ENCODE data around the gene FHIT.
"Not testable (repeated sequence)": the region's sequence is repeated elsewhere in the genome, so short reads cannot be mapped to it uniquely, and the experiment has no call there.

Gene FHIT

DNA sequence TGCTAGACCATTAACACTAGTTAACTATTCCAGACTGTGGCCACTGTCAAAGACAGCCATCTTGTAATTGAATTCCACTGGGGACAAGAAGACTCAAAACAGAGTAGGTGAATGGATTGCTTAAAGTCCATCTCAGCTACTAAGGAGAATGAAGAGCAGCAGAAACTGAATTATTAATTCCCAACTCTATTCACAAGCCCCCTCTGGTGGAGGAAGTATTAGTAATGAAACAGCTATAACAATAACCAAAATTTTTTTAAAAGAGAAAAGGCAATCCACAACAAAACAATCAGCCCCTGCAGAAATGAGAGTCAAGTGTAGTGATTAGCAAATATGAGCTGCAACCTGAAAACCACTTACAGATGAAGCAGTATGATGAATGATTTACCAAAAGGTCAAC lies 302.8 kb downstream of the FHIT start:
- no peak for DNase-seq (ENCODE audit: low read depth in 3 of 3, low spot score in 1 of 3)

DNA sequence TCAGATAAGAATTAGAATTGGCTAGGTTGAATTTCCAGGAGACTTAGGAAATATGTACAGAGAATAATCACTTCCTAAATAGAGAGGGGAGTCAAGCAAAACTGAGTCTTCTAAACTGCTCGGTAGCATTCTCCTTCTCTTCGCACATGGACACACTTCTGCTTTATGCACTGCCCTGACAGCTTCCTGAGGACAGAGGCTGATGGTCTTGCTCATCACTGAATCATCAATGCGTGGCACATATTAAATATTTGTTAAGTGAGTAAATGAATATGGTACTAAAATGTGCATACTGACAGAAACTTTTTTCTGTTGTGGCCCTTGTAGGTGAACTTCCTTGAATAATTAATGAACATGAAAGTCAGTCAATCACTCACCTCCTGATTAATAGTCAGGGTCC lies 315.5 kb downstream of the FHIT start:
- no peak for DNase-seq (ENCODE audit: low read depth in 3 of 3, low spot score in 1 of 3)

DNA sequence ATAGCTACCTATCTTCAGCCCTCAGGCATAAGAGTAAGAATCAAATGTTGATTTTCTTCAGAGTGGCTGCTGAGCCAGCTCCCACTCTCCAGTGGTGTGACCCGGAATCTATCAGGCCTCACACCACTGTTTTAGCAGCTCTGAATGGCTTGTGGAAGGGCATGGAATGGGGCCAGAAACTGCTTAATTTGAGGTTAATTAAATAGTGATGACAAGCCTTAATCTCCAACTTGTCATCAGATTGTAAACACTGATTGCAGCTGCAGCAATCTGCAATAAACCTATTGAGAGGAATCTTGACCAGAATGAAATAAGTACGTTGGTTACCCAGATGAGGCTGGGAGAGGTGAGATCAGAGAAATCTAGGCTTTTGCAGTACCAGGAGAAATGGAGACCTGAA lies 317.4 kb downstream of the FHIT start:
- no peak for DNase-seq (ENCODE audit: low read depth in 3 of 3, low spot score in 1 of 3)

DNA sequence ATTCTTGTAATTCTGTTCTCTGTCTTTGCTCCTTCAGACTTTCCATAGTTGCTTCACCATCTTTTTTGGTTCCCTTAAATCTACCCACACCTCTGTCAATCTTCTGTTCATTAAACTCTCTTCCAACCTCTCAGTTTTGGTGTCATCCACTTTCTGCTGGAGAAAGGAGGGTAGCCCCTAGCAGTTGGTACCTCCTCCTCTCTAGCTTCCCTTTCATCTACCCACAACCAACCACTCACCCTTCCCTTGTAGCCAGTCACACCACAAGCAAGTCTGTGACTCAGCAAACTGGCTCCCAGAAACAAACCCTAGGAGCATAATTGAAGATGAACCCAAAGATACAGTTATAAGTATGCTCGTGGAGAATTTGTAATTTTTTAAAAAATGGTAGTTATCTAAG lies 318.6 kb downstream of the FHIT start:
- DNase-seq (ENCODE audit: low read depth in 3 of 3, low spot score in 1 of 3), result no peak

DNA sequence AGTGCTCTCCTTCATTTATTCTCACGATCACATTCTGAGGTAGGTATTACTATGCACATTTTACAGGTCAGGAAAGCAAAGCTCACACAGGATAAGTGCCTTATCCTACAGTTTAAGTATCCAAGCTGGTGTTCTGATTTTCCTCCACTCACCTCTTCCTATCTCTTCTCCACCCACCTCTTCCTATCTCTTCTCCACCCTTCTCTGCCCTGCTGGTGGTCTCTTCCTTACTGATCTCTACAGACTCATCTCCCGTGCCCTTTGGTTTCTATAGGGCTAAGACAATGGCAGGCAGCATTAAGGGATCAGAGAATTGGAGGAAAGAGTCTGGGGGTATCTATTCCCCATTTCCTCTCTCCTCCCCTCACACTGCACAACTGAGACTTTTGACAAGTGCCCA lies 319.1 kb downstream of the FHIT start:
- DNase-seq (ENCODE audit: low read depth in 3 of 3, low spot score in 1 of 3), result no peak

DNA sequence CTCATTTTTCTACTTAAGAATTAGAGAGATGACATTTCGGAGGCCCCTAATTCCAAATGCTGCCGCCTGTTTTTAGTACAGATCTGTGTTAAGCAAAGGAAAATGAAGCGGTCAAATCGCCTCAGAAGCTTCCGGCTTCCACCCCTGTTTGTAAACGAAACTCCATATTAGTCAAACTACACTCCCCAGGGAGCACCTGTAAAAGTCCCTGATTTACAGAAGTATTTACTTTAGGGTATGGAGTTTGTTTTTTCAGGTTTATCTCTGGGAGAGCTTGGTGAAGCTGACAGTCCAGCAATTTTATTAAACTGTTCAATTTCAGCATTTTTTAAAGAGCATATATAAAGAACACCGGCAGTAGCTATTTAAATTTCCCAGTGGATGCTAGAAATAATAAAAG lies 319.8 kb downstream of the FHIT start:
- DNase-seq (ENCODE audit: low read depth in 3 of 3, low spot score in 1 of 3), result no peak

DNA sequence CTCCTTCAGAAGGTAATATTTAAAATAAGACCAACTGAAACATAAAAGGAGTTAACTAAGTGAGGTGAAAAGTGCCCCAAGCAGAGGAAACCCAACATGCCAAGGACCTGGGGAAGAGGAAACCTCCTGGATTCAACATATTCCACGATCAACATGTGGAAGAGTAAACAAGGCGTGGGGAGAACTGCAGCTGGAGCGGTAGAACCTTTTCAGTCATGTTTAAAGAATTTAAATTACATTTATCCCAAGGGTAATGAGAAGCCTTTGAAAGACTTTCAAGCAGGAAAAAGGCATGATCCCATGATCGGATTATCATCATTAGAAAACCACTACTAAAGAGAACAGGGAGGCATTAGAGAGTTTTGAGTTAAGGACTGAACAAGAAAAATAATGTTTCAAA lies 330.7 kb downstream of the FHIT start:
- no peak for DNase-seq (ENCODE audit: low read depth in 3 of 3, low spot score in 1 of 3)

DNA sequence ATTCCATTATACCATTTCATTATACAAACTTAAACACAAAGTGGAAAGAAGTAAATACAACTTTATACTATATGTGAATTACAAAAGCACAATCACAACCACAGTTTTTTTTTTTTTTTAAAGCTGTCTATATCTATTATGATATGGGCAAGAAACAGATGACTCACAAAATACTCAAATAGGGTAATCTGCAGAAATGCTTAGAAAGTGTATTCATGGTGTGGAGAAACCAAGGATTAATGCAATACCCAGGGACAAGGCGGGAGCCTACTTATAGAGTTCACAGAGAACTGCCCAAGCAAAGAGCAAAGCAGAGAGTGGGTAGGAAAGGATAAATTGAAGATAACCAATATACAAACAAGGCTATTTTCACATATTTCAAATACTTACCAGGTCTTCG lies 332.0 kb downstream of the FHIT start:
- DNase-seq (ENCODE audit: low read depth in 3 of 3, low spot score in 1 of 3), result no peak

DNA sequence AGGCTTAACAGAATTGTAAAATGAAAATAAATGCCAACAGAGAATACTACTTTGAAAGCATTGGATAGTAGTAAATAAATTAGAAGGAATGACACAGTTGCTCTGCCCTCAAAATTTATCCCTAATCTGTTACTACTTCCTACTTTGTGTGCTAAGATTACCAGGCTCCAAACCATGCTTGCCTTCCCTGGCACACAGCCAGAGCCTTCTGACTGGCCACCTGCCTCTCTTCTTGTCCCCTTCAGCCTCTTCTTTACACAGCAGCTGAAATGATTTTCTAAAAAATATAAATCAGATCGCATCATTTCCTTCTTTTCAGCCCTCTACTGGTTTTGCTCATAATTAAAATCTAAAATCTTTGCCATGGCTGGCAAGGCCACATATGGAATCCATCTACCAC lies 334.1 kb downstream of the FHIT start:
- DNase-seq (ENCODE audit: low read depth in 3 of 3, low spot score in 1 of 3), result no peak

DNA sequence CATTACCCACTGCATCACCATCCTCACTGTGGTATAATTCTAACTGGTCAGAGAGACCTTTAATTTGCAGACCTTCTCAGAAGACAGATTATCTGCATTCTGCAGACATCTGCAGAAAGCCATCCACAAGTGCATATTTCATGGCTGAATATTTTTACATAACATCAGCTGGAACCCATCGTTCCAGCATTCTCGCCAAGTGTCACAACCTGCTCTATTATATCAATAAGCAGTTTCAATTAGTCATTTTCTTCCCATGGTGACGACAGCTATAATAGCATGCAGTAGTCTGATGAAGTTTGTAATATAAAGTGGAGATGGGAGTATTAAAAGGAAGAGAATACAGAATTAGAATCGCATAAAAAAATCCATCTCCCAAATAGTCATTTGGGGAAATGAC lies 334.7 kb downstream of the FHIT start:
- no peak for DNase-seq (ENCODE audit: low read depth in 3 of 3, low spot score in 1 of 3)

DNA sequence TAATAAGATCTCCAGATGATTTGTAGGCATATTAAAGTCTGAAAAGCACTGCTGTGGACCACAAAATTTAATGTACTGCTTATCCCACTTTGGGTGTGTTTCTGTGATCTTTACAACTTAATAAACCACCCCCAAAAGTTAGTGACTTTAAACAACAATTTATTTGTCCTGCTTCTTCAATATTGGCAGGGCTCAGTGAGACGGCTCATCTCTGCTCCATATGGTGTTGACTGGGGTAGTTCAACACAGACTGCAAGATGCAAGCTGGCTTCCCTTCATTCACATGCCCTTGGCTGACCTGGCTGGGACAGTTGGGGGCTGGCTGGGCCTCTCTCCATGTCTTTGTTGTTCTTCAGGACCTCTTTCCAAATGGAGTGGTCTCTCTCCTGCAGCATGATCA lies 337.8 kb downstream of the FHIT start:
- no peak for DNase-seq (ENCODE audit: low read depth in 3 of 3, low spot score in 1 of 3)

DNA sequence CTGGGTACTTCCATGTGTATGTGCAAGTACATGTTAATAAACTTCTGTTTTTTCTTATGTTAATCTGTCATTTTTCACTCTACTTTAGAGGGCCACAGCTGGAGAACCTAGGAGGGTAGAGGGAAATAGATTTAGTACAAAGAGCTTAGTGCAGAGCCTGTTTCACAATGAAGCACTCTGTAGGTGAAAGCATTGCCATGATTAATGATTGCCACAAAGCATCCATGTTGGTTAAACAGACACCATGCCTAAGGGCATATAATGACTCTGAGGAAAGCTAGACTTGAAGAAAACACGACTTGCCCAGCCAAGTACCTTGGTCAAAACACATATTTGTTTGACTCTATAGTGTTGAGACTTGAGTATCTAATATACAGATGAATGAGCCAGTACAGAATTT lies 338.4 kb downstream of the FHIT start:
- no peak for DNase-seq (ENCODE audit: low read depth in 3 of 3, low spot score in 1 of 3)

DNA sequence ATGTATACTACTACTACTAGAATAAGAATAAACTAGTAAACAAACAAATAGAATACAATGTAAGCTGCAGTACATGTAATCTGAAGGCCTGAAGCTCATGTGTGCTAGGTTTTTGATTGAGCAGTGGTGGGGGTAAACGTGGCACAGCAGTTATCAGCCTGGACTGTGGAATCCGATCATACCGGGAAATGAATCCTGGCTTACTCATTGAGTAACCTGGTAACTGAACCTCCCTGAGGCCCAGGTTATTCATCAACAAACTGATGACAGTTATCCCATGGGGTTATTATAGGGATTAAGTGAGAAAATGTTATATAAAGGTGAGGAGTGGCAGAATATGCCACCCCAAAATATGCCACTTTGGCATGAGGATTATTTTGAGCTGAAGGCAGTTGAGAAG lies 339.1 kb downstream of the FHIT start:
- no peak for DNase-seq (ENCODE audit: low read depth in 3 of 3, low spot score in 1 of 3)

DNA sequence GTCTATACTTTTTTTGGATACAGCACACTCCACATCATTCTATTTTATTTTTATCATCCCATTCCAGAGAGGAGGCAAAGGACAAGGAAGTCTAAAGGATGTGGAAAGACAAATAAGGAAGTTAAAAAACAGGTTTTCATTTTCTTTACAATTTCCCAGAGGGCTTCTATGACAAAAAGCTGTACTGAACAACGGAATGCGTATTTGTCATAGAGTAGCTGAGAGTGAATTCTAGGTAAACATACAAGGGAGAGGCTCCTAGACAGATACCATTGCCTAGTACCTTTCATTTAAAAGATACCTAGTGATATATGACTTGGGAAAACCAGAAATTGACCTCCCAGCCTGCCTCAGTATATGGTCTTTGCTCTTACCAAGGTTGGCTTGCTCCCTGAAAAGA lies 341.7 kb downstream of the FHIT start:
- DNase-seq (ENCODE audit: low read depth in 3 of 3, low spot score in 1 of 3), result no peak

DNA sequence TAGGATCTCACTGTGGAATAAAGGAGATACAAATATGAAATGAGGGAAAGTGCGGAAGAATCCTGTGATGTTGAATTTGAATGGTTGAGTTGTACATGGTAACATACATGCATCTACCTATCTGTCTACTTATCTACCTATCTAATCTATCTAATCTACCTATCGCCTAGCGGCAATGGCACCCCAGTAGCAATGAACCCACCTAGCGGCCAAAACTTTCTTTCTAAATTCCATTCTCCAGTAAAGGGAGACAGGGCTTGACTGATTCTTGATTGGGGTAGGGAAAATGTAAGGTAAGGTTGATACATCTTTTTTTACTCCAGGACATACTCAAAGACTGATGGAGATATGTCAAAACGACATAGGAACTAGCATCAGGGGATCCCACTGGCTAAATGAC lies 345.0 kb downstream of the FHIT start:
- DNase-seq (ENCODE audit: low read depth in 3 of 3, low spot score in 1 of 3), result no peak

DNA sequence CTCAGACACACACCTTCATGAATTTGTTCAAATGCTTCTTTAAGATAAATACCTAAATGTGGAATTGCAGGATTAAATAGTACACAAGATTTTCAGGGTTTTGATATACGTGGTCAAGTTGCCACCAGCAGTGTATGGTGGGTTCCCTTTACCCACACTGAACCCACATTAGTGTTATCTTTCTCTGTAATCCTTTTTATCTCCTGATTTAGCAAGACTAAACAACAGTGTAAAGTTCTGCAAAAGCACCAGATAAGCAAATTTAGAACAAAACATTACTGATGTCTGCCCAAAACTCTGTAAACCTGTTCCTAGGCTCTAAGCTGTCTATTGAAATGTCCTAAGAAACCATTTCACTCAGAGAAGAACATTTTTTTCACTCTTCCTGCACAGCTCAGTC lies 352.9 kb downstream of the FHIT start:
- no peak for DNase-seq (ENCODE audit: low read depth in 3 of 3, low spot score in 1 of 3)

DNA sequence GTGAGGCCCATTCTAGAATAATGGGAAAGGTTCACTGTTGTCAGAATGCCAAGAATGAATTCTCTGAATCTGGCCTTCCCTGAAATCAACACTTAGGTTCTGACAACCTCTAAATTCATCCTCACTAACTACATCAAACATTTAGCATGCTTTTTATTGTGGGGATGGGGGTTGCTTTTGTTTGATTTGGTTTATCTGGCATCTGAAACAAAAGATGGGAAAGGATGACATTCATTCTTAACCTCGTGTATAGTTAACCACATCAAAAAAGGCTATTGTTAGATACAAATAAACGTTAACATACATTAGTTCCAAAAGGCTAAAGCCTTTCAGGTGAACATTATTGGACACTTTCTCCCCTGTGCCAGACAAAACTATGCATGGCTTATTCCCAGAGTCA lies 357.3 kb downstream of the FHIT start:
- DNase-seq (ENCODE audit: low read depth in 3 of 3, low spot score in 1 of 3), result no peak

DNA sequence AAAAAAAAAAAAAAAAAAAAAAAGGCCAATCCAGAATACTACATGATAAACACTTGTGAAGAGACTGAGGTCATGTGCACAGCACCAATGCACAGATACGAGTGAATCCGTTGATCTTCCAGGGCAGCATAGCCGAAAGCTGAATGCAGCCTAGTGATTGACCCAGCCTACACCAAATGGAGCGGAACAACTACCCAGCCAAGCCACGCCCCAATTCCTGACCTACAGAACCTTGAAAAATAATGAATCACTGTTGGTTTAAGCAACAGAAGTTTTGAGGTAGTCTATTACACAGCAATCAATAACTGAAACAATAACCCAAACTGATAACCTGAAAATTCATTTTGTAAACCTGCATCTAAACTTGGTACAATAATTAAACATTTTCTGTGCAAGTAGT lies 361.0 kb downstream of the FHIT start:
- no peak for DNase-seq (ENCODE audit: low read depth in 3 of 3, low spot score in 1 of 3)

DNA sequence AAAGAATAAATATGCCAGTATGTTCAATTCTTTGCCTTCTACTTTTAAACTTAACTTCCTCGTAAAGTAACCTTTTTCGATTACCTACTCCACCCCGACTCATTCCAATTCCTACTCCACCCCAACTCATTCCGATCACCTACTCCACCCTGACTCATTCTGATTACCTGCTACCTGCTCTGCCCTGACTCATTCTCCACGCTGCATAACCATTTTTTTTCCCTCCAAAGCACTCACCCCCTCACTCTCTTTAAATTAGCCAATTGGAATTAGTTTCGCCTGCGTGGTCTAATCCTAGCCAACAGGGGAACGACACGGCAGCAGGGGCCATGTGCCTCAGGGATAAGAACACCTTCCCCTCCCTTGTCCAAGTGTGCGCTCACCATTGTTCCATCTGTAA lies 362.3 kb downstream of the FHIT start:
- not testable (repeated sequence) for DNase-seq (ENCODE audit: low read depth in 3 of 3, low spot score in 1 of 3)

DNA sequence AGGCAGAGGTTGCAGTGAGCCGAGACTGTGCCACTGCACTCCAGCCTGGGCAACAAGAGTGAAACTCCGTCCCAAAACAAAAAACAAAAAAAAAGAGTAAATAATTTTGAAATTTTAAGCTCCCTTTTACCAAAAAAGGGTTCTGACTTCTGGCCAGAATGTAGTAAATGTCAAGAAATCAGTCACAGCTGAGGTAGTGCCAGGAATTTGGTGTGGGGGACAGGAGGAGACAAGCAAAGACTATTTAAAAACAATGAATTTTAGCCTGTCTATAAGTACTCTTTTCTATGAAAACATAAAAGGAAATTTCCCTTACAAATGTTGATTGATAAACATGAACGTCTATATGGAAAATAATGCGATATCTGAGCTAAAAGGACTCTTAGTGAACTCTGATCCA lies 363.7 kb downstream of the FHIT start:
- no peak for DNase-seq (ENCODE audit: low read depth in 3 of 3, low spot score in 1 of 3)

DNA sequence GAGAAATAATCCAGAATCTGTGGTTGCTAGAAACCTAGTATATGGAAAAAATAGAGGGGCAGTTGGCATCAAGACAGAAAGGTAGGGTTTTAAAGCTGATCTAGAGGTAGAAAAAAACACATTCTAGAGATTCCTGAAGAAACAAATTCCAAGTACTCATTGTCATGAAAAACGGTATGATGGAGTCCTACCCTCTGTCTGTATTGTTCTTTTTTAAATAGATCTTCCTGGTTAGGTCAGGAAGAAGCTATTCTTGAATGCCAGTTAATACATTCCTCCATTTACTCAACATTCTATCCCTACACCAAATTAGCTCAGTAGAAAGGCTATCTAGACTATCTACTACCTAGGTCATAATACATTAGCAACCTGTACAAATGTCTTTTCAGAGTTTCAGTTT lies 364.7 kb downstream of the FHIT start:
- no peak for DNase-seq (ENCODE audit: low read depth in 3 of 3, low spot score in 1 of 3)

DNA sequence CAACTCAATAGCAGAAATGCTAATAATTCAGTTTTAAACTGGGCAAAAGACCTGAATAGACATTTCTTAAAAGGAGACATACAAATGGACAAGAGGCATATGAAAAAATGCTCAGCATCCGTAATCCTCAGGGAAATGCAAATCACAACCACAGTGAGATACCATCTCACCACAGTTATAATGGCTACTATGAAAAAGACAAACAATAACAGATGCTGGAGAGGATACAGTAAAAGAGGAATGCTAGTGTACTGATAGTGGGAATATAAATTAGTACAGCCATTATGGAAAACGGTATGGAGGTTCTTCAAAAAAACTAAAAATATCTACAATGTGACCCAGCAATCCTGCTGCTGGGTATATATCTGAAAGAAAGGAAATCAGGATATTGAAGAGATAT lies 367.2 kb downstream of the FHIT start:
- DNase-seq (ENCODE audit: low read depth in 3 of 3, low spot score in 1 of 3), result no peak

DNA sequence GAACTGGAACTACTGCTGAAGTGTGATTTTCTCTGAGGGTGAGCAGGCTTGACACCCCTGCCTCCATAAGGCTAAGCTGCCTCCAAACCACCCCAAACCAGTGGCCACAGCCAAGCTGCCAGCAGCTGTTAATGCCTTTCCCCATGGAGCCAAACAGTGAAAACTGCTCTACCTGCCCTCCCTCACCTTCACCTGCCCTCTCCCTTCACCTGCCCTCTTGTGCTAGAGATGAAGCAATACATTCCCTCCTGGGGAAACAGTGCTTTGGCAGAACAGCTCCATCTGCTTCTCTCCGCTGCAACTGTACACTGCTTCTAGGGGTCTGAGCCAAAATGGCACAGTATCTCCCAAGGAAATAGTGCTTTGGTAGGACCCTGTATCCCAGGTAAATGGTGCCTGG lies 374.1 kb downstream of the FHIT start:
- DNase-seq (ENCODE audit: low read depth in 3 of 3, low spot score in 1 of 3), result no peak

DNA sequence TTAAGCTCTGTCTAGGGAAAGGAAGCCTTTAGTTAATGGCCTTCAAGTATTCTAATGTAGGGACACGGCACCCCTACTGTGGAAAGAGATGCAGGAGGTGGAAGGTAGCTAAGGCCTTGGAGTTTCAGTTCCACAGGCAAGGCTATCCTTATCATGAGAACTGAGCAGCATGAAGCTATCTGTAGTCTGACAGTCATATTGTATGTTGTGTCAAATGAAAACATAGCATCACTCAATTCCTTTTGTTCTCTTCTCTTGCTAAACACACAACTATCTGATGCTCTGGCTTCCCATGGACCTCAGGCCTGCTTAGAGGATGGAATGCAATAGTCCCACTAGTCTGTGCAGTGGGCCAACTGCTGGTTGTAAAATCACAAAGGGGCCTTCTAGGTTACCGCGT lies 380.9 kb downstream of the FHIT start:
- no peak for DNase-seq (ENCODE audit: low read depth in 3 of 3, low spot score in 1 of 3)
